ENCODE results near the gene DNAJC27.

Gene DNAJC27

GRCh38 chr2:24908461-24908901 lies 63.3 kb downstream of the DNAJC27 start:
- no peak for TF ChIP-seq JUND (IDR thresholded peaks at IDR 0.05; ENCODE audit: low read depth)
- DNase-seq (ENCODE audit: low read depth in 1 of 2, low spot score in 1 of 2) = no peak
- in situ Hi-C loops (cut with HindIII; ENCODE audit: low pct_unique_long_range_greater_than_20kb, low sequenced_read_pairs) = no loop called here

- no peak for TF ChIP-seq JUND (IDR thresholded peaks at IDR 0.05; ENCODE audit: low read depth)
- DNase-seq (ENCODE audit: low read depth in 1 of 2, low spot score in 1 of 2) = no peak
- in situ Hi-C loops (cut with HindIII; ENCODE audit: low pct_unique_long_range_greater_than_20kb, low sequenced_read_pairs) = no loop called here
Measured at GRCh38 chr2:24907116-24907515, 64.6 kb downstream of the DNAJC27 start.

- DNase-seq (ENCODE audit: low read depth in 1 of 2, low spot score in 1 of 2) = no peak
- TF ChIP-seq JUND (IDR thresholded peaks at IDR 0.05; ENCODE audit: low read depth) = no peak
- in situ Hi-C loops (cut with HindIII; ENCODE audit: low pct_unique_long_range_greater_than_20kb, low sequenced_read_pairs) = no loop called here
Measured at GRCh38 chr2:24906466-24906865, 65.3 kb downstream of the DNAJC27 start.

- TF ChIP-seq JUND (IDR thresholded peaks at IDR 0.05; ENCODE audit: low read depth) = no peak
- DNase-seq (ENCODE audit: low read depth in 1 of 2, low spot score in 1 of 2) = no peak
- in situ Hi-C loops (cut with HindIII; ENCODE audit: low pct_unique_long_range_greater_than_20kb, low sequenced_read_pairs) = no loop called here
Measured at GRCh38 chr2:24903161-24904103, 68.3 kb downstream of the DNAJC27 start.

DNA sequence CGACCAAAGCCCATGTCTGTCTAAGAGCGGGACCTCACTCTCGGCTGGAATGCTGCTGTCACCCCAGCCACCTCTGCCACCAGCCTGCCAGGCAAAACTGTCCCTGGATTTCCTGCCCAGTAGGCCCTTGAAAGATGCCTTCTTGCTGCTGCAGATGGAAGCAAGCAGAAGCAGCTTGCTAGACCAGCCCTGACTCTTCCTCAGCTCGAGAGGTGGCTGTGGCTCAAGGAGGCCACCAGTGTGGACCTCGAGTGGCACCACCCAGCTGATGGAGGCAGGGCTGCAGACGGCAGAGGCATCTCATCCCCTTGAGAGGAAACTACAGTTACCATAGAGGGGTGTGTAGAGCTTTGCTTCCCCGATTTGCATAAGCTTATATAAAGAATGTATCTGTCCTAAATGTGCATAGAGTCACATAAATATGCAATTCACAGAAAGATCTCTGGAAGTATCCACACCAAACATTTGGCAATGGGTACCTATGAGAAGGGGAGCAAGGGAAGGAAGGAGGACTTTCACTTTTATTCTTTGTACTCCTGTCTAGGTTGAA lies 72.3 kb downstream of the DNAJC27 start:
- DNase-seq (ENCODE audit: low read depth in 1 of 2, low spot score in 1 of 2) = no peak
- no peak for TF ChIP-seq JUND (IDR thresholded peaks at IDR 0.05; ENCODE audit: low read depth)
- in situ Hi-C loops (cut with HindIII; ENCODE audit: low pct_unique_long_range_greater_than_20kb, low sequenced_read_pairs) = no loop called here

DNA sequence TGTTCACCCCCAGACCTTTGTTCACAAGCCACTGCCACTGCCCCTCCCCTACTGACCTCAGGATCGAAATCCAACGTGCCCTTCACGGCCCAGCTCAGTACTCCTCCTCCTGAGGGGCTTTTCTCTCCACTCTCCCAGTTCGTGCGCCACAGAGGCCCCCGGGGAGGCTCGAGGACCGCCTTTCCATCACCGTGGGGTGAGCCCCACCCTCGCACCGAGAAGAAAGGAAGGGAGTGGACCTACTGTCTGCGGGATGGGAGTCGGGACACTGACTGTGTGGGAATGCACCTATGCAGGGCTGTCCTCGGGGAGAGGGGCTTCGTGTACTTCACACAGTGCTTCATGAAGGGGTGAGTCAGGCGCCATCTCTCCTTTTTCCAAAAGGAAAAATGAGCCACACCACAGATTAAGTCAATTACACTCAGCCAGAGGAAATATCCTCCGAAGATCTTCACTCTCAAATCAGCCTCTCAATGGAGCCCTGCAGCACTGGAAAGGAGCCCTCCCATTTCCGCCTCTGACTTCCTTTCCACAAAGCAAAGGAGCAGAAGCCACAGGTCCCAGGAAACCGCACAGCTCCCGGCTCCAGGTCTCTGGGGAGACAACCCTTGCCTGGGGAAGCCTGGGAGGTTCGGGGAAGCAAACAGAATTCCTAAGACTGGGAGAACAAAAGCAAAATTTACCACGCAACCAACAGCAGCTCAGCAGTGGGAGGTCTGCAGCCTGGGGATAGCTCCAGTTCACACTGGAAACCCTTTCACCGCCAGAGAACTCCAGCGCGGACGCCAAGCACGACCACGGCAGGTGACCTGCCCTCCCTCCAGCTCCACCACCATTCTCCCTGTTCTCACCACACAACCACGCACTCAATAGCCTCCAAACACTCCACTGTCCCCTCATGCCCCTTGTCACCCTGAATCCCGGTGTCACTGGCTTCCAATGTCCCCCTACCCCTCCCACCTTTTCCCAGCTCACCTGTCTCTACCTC lies 73.3 kb downstream of the DNAJC27 start:
- in situ Hi-C loops (cut with HindIII; ENCODE audit: low pct_unique_long_range_greater_than_20kb, low sequenced_read_pairs) = no loop called here
- DNase-seq (ENCODE audit: low read depth in 1 of 2, low spot score in 1 of 2) = no peak
- TF ChIP-seq JUND (IDR thresholded peaks at IDR 0.05; ENCODE audit: low read depth) = no peak

- DNase-seq (ENCODE audit: low read depth in 1 of 2, low spot score in 1 of 2) = no peak
- in situ Hi-C loops (cut with HindIII; ENCODE audit: low pct_unique_long_range_greater_than_20kb, low sequenced_read_pairs) = no loop called here
- no peak for TF ChIP-seq JUND (IDR thresholded peaks at IDR 0.05; ENCODE audit: low read depth)
Measured at GRCh38 chr2:24894750-24895149, 77.0 kb downstream of the DNAJC27 start.

DNA sequence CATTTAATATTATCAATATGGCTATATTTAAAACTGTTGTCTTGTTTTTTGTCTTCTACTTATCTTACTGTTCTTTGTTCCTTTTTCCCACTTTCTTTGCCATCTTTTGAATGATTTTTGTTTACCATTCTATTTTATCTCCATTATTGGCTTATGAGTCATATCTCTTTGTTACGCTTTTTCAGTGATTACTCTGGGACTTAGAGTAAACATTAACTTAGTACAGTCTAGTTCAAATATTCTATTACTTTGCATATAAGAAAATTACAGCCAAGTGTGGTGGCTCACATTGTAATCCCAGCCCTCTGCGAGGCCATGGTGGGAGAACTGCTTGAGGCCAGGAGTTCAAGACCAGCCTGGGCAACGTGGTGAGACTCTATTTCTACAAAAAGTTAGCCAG lies 77.8 kb downstream of the DNAJC27 start:
- no peak for TF ChIP-seq JUND (IDR thresholded peaks at IDR 0.05; ENCODE audit: low read depth)
- no peak for DNase-seq (ENCODE audit: low read depth in 1 of 2, low spot score in 1 of 2)
- in situ Hi-C loops (cut with HindIII; ENCODE audit: low pct_unique_long_range_greater_than_20kb, low sequenced_read_pairs) = no loop called here

Data from T47D (cell line).